Sciatic nerve (tissue), 2 donors: ENCODE data around the gene MYOG. TPM values are rescaled to one million over a fixed set of nuclear protein-coding genes. Genes with fewer than 3 reads are reported as not detected.
A peak's percentile ranks its signal among the peaks of the same experiment; 100 is the strongest.

ENCODE experiments used
- ATAC-seq: fragments of 200-7000 bp; cut with Tn5 transposase; one replicate; pipeline ENCODE4 v1.9.1; 2020; ENCODE audit warnings: mild to moderate bottlenecking, moderate library complexity
- DNase-seq: peaks from one replicate; pipeline ENCODE4 v3.0.0-alpha.2; 2020; ENCODE audit warnings: low spot score
- intact Hi-C: fragments of 100-400 bp; cut with DNase I; formaldehyde crosslinking; loops from one replicate; pipeline ENCODE4 v1.14.2; 2022
- total RNA-seq: library from RNA; stranded (reverse); fragmentation: NEBNext Ultra II Directional; extraction: Animal tissue kit (Norgen Biotek cat#: 25700); gene quantifications from one replicate; pipeline ENCODE4 v1.2.1, GENCODE V29; 2021
- donor health status: DM: no; HTN: no; CAD: no.
- donor health status: DM: no; HTN: no; CAD: no.

MYOG gene
- total RNA-seq, 1 donor from 2014 or later = not detected

DNA sequence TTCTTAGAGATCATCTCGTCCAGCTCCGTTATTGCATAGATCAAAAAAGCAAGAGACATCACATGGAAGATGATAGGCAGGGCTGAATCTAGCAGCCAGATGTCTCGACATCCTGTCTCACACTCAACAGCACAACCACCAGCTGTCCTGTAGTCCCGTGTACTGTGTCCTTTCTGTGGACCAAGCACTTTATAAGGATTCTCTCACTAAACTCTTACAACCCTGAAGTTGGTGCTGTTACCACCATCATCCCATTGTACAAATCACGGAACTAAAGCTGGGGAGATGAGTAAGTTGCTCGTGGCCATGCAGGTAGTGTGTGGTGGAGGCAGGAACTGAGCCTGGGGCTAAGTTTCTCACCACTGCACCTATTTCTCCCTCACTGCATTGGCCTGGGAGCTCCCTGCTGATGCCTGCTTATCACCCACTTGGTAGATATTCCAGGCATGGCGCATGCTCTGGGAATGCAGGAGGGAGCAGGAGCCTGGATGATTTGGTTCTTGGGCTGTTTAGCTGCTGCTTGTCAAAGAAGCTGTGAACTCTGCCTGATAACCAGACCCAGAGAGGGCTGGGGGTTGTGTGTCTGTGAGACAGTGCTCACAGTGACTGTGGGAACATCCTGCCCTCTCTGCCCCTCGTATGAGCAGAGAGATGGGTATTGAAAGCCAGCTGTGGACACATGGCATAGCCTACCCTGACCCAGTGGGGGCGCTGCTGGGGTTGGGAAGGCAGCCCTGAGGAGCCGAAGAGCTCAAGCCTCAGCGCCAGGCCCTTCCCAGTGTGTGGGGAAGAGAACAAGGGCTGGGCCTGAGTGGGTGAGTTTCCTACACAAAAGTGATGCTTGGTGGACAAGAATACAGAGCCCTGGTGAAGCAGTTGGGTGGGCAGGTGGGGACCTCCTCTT is 46.0 kb downstream of the MYOG start:
- DNase-seq (peak; percentile 53), ATAC-seq (peak; percentile 9)
- intact Hi-C loops = loop anchor here (1.0 to 10.0 kb wide), 2 partner anchors 175 to 385 kb away; no protein-coding TSS in a partner anchor

DNA sequence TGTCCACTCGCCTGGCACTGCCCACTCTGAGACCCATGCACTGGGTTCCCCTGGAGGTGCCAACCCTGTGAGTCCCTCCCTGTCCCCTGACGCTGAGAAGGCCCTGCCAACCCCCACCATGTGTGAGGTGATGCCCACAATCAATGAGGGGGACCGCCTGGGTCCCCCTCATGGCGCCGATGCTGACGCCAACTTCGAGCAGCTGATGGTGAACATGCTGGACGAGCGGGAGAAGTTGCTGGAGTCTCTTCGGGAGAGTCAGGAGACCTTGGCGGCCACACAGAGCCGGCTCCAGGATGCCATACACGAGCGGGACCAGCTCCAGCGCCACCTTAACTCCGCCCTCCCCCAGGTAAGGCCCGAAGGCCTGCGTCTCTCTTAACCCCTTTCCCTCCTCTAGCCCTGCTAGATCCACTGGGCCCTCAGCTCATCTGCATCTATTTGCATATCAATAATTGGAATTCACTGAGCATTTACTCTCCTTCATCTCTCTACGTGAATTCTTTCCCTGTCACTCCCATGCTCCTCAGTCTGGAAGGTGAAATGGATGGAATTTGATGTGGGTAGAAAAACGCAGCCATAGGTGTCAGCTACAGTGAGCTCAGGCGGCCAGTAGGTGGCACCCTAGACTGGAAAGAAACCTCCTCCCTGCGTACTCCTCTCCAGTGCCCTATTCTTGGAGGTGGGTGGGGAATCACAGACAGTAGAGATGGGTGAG is 46.8 kb downstream of the MYOG start:
- DNase-seq (peak; percentile 89), ATAC-seq (peak; percentile 92)
- intact Hi-C loops = no loop called here

DNA sequence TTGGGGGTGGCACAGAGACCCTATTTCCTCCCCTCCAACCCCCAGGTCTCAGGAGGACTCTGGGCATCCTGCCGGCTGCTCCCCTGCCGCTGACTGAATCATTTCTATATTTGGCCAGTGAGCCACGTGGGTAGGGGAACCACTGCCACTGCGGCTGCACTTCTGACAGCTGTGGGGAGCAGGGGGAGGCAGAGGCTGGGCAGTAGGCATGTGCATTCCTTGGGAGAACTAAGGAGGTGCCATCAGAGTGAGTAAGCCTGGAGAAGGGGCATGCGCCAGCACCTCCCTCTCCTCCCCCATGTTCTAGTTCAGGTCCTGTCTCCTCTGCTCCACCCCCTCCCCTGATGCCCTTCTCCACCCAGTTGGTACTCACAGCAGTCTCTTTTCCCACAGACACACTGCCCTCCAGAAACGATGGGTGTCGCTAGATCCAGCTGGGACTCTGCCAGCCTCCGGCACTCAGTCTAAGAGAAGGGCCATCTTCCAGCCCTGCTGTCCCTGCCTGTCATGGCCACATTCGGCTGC is 47.5 kb downstream of the MYOG start:
- peak; percentile 16 for ATAC-seq
- peak; percentile 51 for DNase-seq
- intact Hi-C loops = no loop called here

DNA sequence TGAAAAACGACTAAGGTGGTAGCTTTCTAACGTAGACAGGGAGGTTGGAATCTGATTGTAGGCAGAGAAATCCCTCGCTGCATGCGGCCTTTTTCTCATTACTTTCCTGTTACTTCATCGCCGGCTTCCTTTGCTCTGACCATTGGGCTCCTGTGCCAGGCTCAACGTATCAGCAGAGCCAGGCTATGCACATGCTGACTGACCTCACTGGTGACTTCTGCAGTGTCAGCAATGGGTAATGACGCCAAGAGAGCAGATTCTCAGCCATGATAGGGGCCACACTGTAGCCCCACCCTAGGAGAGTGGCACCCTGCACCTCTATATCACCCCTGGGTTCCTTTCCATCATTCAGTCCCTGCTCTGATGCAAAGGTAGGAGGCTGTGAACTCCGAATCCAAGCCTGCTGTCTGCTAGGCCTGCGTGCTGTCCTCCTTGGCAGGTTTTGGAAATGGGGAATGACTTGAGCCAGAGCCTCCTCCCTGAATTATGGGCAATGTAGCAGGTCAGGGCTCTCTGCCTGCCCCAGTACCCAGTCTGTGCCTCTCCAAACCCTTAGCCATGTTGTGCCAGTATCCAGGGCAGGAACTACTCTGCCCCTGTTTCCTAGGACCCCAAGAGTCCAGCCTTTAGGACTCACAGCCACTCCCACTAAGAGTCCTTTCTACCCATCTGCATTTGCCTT is 48.2 kb downstream of the MYOG start:
- DNase-seq (peak; percentile 15), ATAC-seq (no peak)
- intact Hi-C loops = no loop called here

DNA sequence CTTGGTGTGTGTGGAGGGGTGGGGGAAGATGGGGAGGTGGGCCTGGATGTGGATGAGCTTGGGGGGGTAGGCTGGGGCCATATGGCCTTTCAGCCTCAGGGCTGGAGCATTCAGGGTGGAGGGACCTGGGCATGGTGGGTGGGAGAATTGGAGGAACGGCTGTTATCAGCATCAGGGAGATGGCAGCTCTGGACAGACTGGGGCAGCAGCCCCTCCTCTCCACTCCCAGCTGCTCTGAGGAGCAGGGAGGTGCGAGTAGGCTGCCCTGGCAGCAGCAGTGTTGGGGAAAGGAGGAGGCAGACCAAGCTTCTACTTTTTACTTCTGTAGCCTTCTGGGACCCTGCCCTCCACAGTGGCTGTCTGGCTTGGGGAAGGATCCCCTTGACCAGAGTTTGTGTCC is 49.3 kb downstream of the MYOG start:
- intact Hi-C loops = no loop called here
- ATAC-seq = no peak

DNA sequence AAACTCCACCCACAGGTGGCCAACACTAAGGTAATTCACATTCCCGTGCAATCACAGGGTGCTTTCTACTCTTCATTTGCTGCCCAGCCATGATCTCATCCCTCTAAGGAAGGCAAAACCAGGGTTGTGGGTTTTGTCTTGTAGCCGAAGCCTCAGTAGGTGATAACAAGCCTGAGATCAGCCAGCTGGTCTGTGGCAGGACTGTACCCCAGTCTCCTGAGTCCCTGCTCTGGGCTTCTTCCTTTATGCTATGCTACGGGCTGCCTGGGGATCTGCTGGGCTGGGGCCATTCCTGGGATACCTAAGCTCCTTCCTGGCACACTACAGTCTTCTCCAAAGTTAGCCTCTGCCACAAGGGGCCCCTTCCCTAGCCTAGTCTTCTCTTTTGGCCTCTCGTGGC is 49.7 kb downstream of the MYOG start:
- ATAC-seq (no peak), DNase-seq (peak; percentile 33)
- intact Hi-C loops = no loop called here

More for the DNA sequence above, 49.3 kb downstream of the MYOG start:
- DNase-seq = peak; percentile 34

DNA sequence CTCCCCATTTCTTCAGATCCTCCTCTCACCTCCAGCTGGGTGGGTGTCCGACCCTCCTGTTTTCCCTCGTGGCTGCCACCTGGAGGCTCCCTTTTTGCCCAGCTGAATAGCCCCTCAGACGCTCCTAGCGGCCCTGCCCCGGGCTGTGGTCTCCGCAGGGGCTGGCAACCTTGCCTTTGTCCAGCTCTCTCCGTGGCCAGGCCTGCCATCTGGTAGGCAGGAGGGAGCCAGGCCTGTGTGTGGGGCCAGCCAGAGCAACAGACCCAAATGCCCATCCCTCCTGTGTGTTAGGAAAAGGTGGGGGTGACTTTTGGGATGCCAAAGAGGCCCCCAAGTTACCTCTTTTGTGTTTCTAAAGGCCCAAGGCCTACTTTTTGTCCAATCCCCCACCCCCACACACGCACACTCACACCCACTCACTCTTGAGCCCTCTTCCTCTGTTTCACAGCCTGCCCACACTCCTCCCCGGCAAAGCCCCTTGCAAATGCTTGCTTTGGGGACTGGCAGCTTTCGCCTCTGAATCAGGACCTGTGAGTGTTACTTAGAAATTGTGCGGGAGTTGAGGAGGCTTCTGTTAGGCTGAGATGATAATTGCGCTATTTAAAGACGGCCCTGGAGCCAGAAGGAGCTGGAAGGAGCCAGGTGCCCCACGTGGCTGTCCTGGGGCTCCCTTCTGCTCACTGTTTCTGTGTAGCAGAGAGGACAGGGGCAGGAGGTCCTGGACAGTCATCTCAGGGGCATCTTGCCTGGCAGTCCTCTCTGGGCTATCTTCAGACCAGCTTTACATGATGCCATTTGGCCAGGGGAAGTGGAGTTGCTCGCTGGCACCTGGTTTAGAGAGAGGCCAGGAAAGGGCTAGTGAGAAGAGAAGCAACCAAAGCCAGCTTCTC is 50.5 kb downstream of the MYOG start:
- DNase-seq = peak; percentile 28
- intact Hi-C loops = no loop called here
- no peak for ATAC-seq

DNA sequence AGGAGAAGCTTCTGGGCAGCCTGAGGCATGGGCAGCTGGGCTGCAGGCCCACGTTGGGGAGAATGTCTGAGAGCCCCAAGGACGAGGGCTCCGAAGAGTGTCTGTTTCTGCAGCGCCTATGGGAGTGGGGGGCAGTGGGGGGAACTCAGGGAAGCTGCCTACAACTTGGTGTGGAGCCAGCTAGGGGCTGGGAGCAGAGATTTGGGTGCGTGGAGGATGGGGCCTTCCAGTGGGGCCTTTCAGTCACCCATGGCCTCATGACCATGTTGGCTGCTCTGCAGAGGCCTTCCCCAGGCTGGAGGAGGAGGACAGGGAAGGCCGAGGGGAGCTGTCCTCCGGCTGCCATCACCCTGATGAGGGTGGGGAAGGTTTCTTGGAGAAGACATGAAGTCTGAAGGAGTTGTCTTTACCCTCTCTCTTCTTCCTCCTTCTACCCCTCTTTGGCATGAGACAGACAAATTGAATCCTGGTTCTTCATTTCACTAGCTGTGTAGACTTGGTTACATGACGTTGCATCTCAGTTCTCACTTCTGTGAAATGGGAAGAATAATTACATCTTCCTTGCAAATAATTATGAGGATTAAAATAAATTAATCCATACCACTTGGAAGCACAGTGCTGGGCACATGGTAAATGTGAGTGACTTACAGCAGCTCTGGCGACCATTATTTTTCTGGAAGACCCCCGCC is 51.2 kb downstream of the MYOG start:
- DNase-seq (no peak), ATAC-seq (no peak)
- intact Hi-C loops = no loop called here

DNA sequence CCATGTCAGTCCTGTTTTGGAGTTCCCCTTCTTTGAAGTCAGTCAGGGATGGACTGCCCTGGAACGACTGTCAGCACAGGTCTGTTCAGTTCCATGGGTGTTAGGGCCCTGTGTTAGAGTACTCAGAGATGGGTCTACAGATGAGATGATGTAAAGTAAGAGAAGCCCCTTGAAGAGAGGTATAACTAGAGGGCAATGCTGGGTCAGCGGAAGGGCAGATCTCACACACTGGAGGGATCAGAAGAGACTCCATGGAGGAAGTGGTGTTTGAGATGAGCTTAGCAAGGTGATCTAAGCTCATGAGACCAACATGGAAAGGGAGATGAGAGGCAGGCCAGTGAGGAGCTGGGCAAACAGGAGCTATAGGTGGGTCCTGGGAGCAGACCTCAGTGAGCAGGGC is 51.9 kb downstream of the MYOG start:
- ATAC-seq (no peak), DNase-seq (no peak)
- intact Hi-C loops = no loop called here

DNA sequence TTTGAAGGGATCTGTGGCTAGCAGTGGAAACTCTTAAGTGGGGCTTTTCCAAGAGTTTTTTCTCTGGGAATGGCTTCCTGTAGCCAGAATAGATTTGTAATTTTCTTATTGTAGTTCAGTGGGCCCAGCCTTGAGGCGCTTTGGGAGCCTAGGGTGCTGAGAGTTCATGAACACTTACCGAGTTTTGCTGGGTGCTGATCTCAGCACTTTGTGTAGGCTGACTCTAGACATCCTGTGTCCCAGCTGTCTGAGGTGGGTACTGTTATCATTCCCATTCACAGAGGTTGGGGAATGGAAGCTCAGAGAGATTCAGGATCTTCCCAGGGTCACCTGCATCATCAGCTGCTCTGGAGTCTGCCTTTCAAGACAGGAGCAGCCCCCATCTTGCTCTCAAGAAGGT is 52.5 kb downstream of the MYOG start:
- DNase-seq (no peak), ATAC-seq (no peak)
- intact Hi-C loops = no loop called here

Other genes starting within 250 kb of the MYOG start
- gene RABIF, start 196.9 kb downstream of the MYOG start, total RNA-seq = 5.3 TPM
- 22.7 TPM for gene KLHL12, start 158.8 kb downstream of the MYOG start, total RNA-seq
- gene ADIPOR1, start 127.7 kb downstream of the MYOG start, total RNA-seq = 83.8 TPM
- gene CYB5R1, start 118.8 kb downstream of the MYOG start, total RNA-seq = 49.8 TPM
- gene TMEM183A, start 78.6 kb downstream of the MYOG start, total RNA-seq = 40.3 TPM
- 3.1 TPM for gene PPFIA4, start 59.5 kb downstream of the MYOG start, total RNA-seq
- gene ADORA1, start 41.7 kb upstream of the MYOG start, total RNA-seq = 1.8 TPM
- gene MYBPH, start 89.8 kb upstream of the MYOG start, total RNA-seq = not detected
- gene CHI3L1, start 100.7 kb upstream of the MYOG start, total RNA-seq = 37.0 TPM
- 0.22 TPM for gene CHIT1, start 143.7 kb upstream of the MYOG start, total RNA-seq
- gene BTG2, start 219.5 kb upstream of the MYOG start, total RNA-seq = 83.5 TPM